NCI-H146 treated with DMSO at 0.1 percent for 48 hours (cell line): ENCODE measurements around the gene MKI67.

Source experiments
- DNase-seq: peaks from one replicate; lab custom pipeline; 2025; ENCODE audit not compliant: unreplicated experiment; lab: John Stamatoyannopoulos, UW

The MKI67 gene

GRCh38 chr10:128086003-128086863, 40.0 kb downstream of the MKI67 start:
- no peak for DNase-seq

- no peak for DNase-seq
Measured at GRCh38 chr10:128084991-128085390, 41.2 kb downstream of the MKI67 start.

GRCh38 chr10:128084364-128084763, 41.9 kb downstream of the MKI67 start:
- no peak for DNase-seq

- DNase-seq: no peak
Measured at GRCh38 chr10:128083191-128083895, 42.9 kb downstream of the MKI67 start.

- DNase-seq: no peak
Measured at GRCh38 chr10:128081720-128082119, 44.5 kb downstream of the MKI67 start.

GRCh38 chr10:128081222-128081621, 45.0 kb downstream of the MKI67 start:
- DNase-seq: no peak

- no peak for DNase-seq
Measured at GRCh38 chr10:128080641-128081040, 45.6 kb downstream of the MKI67 start.

GRCh38 chr10:128080231-128080630, 46.0 kb downstream of the MKI67 start:
- no peak for DNase-seq

- peak; percentile 5 for DNase-seq
Measured at GRCh38 chr10:128078136-128078969, 47.9 kb downstream of the MKI67 start.

- no peak for DNase-seq
Measured at GRCh38 chr10:128077155-128077875, 48.9 kb downstream of the MKI67 start.

GRCh38 chr10:128074589-128074988, 51.6 kb downstream of the MKI67 start:
- DNase-seq: no peak

- no peak for DNase-seq
Measured at GRCh38 chr10:128073890-128074289, 52.3 kb downstream of the MKI67 start.

GRCh38 chr10:128072941-128073645, 53.1 kb downstream of the MKI67 start:
- no peak for DNase-seq

GRCh38 chr10:128072046-128072445, 54.2 kb downstream of the MKI67 start:
- DNase-seq: no peak

- no peak for DNase-seq
Measured at GRCh38 chr10:128071417-128071782, 54.8 kb downstream of the MKI67 start.

- no peak for DNase-seq
Measured at GRCh38 chr10:128070721-128071416, 55.4 kb downstream of the MKI67 start.

- DNase-seq: no peak
Measured at GRCh38 chr10:128070161-128070560, 56.1 kb downstream of the MKI67 start.

- peak; percentile 39 for DNase-seq
Measured at GRCh38 chr10:128069351-128070051, 56.7 kb downstream of the MKI67 start.
